ENCODE results near the gene C1QTNF2. TPM values are rescaled to one million over a fixed set of nuclear protein-coding genes. Genes with fewer than 3 reads are reported as not detected.

C1QTNF2 gene
- total RNA-seq, 4 donors from 2014 or later, result 1.3 to 2.9 (median 2.5) TPM

- peaks cover 0 to 11% (median 4%) of the 10 kb centered on the region in 4 donors for H3K4me1 ChIP-seq
- intact Hi-C loops (cut with DNase I), result no loop called here
- no peak overlapping the region for H3K27ac ChIP-seq (replicated peaks in 1 of 4)
- no peak for DNase-seq (ENCODE audit: extremely low spot score)
- TF ChIP-seq CTCF (IDR thresholded peaks at IDR 0.05), result no peak
- no peak overlapping the region for H3K4me3 ChIP-seq
- no peaks in the 10 kb centered on the region for H3K36me3 ChIP-seq
- H3K9me3 ChIP-seq, result no peaks in the 10 kb centered on the region
- H3K27me3 ChIP-seq, result no peaks in the 10 kb centered on the region
Measured at GRCh38 chr5:160376416-160376815, 6.0 kb upstream of the C1QTNF2 start.

GRCh38 chr5:160375701-160376100 lies 5.3 kb upstream of the C1QTNF2 start:
- intact Hi-C loops (cut with DNase I), result no loop called here

GRCh38 chr5:160375166-160375565 lies 4.7 kb upstream of the C1QTNF2 start:
- Histone ChIP-seq H3K9me3 (no peaks in the 10 kb centered on the region), H3K4me1 (peaks cover 6 to 16% (median 12%) of the 10 kb centered on the region in 4 donors), H3K4me3 (no peak overlapping the region), H3K36me3 (no peaks in the 10 kb centered on the region), H3K27ac (replicated peaks in 1 of 4) (no peak overlapping the region), H3K27me3 (no peaks in the 10 kb centered on the region)
- no peak for TF ChIP-seq EP300 (IDR thresholded peaks at IDR 0.05)
- TF ChIP-seq POLR2AphosphoS5 (IDR thresholded peaks at IDR 0.05), result no peak
- no peak for TF ChIP-seq POLR2A (IDR thresholded peaks at IDR 0.05; ENCODE audit: low read depth)
- no peak for TF ChIP-seq CTCF (IDR thresholded peaks at IDR 0.05)
- intact Hi-C loops (cut with DNase I), result no loop called here
- DNase-seq (ENCODE audit: extremely low spot score), result no peak

More at GRCh38 chr5:160375701-160376100, 5.3 kb upstream of the C1QTNF2 start:
- TF ChIP-seq POLR2AphosphoS5 (IDR thresholded peaks at IDR 0.05), result no peak
- no peak for TF ChIP-seq EP300 (IDR thresholded peaks at IDR 0.05)
- TF ChIP-seq CTCF (IDR thresholded peaks at IDR 0.05), result no peak
- TF ChIP-seq POLR2A (IDR thresholded peaks at IDR 0.05; ENCODE audit: low read depth), result no peak
- 53% methylated on average over 2 of the region's 2 CpGs for WGBS
- DNase-seq (ENCODE audit: extremely low spot score), result peak; percentile 74
- Histone ChIP-seq H3K27ac (replicated peaks in 1 of 4) (no peak overlapping the region), H3K9me3 (no peaks in the 10 kb centered on the region), H3K4me1 (peaks cover 3 to 13% (median 6%) of the 10 kb centered on the region in 4 donors), H3K27me3 (no peaks in the 10 kb centered on the region), H3K4me3 (no peak overlapping the region), H3K36me3 (no peaks in the 10 kb centered on the region)

- H3K27ac ChIP-seq (replicated peaks in 1 of 4), result no peak overlapping the region
- TF ChIP-seq POLR2A (IDR thresholded peaks at IDR 0.05; ENCODE audit: low read depth) (no peak), POLR2AphosphoS5 (IDR thresholded peaks at IDR 0.05) (no peak), CTCF (IDR thresholded peaks at IDR 0.05) (no peak)
- DNase-seq (ENCODE audit: extremely low spot score), result no peak
- H3K36me3 ChIP-seq, result no peaks in the 10 kb centered on the region
- no peak overlapping the region for H3K4me3 ChIP-seq
- no peaks in the 10 kb centered on the region for H3K9me3 ChIP-seq
- H3K4me1 ChIP-seq, result peaks cover 5 to 24% (median 11%) of the 10 kb centered on the region in 4 donors
- intact Hi-C loops (cut with DNase I), result no loop called here
- H3K27me3 ChIP-seq, result no peaks in the 10 kb centered on the region
Measured at GRCh38 chr5:160371294-160371693, 868 bp upstream of the C1QTNF2 start.

GRCh38 chr5:160370713-160371034 lies 248 bp upstream of the C1QTNF2 start:
- 42% methylated on average over 10 of the region's 12 CpGs for WGBS
- Histone ChIP-seq H3K4me3 (peak overlapping the region; percentile 75 to 86 (median 78)), H3K27ac (replicated peaks in 1 of 4) (peak overlapping the region; percentile 76 to 83 (median 78))

More at GRCh38 chr5:160370713-160371034, 248 bp upstream of the C1QTNF2 start:
- TF ChIP-seq EP300 (IDR thresholded peaks at IDR 0.05) (no peak), CTCF (IDR thresholded peaks at IDR 0.05) (no peak), POLR2AphosphoS5 (IDR thresholded peaks at IDR 0.05) (no peak), POLR2A (IDR thresholded peaks at IDR 0.05; ENCODE audit: low read depth) (no peak)
- H3K4me1 ChIP-seq, result peaks cover 5 to 24% (median 11%) of the 10 kb centered on the region in 4 donors
- H3K36me3 ChIP-seq, result no peaks in the 10 kb centered on the region
- intact Hi-C loops (cut with DNase I), result no loop called here
- H3K9me3 ChIP-seq, result no peaks in the 10 kb centered on the region
- DNase-seq (ENCODE audit: extremely low spot score), result no peak
- H3K27me3 ChIP-seq, result no peaks in the 10 kb centered on the region

Measured in esophagus muscularis mucosa (tissue), 4 donors.